Measurements from ENCODE around the gene AIMP2. TPM values are rescaled to one million over a fixed set of nuclear protein-coding genes. Genes with fewer than 3 reads are reported as not detected.
A peak's percentile ranks its signal among the peaks of the same experiment; 100 is the strongest.
"Not testable (repeated sequence)": the region's sequence is repeated elsewhere in the genome, so short reads cannot be mapped to it uniquely, and the experiment has no call there.

AIMP2 gene
- total RNA-seq, 2 experiments from 2014 or later = 39.3 to 41.7 TPM

DNA sequence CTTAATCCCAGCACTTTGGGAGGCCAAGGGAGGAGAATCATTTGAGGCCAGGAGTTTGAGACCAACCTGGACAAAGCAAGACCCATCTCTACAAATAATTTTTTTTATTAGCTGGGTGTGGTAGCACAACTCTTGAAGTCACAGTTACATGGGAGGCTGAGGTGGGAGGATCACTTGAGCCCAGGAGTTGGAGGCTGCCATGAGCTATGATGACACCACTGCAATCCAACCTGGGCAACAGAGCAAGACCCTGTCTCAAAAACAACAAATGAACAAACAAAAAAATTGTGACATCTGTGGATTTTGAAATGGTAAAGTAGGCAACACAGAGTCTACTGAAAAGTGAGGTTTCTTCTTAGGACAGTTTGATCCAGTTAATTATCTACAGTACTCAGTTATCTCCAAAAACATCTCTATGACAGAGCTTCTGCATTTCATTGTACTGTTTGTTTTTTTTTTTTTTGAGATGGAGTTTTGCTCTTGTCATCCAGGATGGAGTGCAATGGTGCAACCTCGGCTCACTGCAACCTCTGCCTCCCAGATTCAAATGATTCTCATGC is 18.8 kb downstream of the AIMP2 start:
- ATAC-seq = no peak
- no peaks in the 10 kb centered on the region for H3K9me3 Mint-ChIP-seq (ENCODE audit: insufficient read depth)
- ChIA-PET POLR2A (no interaction called here), CTCF (interaction anchor here (1.2 to 4.0 kb wide), 5 partner anchors 13 to 171 kb away, joined by 4 to 18 read pairs (median 5); no protein-coding TSS in a partner anchor)
- peaks cover 32% of the 10 kb centered on the region for H3K4me1 Mint-ChIP-seq (ENCODE audit: low read depth)
- H3K27me3 Mint-ChIP-seq (ENCODE audit: low read depth) = no peaks in the 10 kb centered on the region
- no peak overlapping the region for H3K4me3 Mint-ChIP-seq
- peaks cover 65% of the 10 kb centered on the region for H3K36me3 Mint-ChIP-seq (ENCODE audit: low read depth)
- no peak overlapping the region for H3K27ac Mint-ChIP-seq
- no peak for DNase-seq

DNA sequence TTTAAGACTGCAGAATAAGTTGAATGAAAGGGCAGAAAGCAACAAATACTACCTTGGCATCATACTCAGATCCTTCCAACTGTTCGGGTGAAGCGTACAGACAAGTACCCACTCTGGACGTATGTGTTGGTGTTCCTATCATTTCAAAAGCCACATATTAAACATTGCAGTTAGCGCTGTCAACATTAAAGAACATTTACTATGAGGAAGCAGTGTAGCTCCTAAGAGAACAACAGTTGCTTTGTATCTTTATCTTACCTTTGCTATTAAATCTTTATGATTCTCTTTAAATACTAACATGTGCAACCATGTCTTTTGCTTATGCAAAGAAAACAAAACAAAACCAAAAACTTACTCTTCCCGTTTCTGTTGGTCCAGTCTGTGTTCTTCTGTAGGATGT is 19.5 kb downstream of the AIMP2 start:
- Mint-ChIP-seq H3K4me3 (no peak overlapping the region), H3K27ac (peak overlapping the region; percentile 8), H3K4me1 (ENCODE audit: low read depth) (peaks cover 35% of the 10 kb centered on the region), H3K9me3 (ENCODE audit: insufficient read depth) (no peaks in the 10 kb centered on the region), H3K36me3 (ENCODE audit: low read depth) (peaks cover 62% of the 10 kb centered on the region), H3K27me3 (ENCODE audit: low read depth) (no peaks in the 10 kb centered on the region)
- ChIA-PET POLR2A (no interaction called here), CTCF (interaction anchor here (3.0 to 4.0 kb wide), 2 partner anchors 18 to 78 kb away, joined by 11 to 18 read pairs; no protein-coding TSS in a partner anchor)
- ATAC-seq (no peak), DNase-seq (no peak)

DNA sequence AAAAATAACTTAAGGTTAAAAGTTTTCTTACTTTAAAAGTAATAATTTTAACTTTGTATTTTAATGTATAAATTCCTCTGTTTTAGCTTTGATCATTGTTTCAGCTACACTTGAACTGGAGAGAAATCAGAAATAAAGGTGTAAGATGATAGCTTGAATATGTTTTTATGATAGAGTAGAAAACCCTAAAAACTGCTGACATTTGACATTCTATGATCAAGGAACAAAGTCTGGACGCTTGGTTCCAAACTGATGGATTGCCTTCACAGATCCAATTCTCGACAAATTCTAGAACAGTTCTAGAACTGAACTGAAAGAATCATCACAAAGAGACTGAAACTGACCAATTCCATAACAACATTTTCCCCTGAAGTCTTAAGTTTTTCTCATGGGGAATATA is 21.9 kb downstream of the AIMP2 start, which contains the start of gene ANKRD61:
Gene ANKRD61 (plus strand): TSS at position 389 of the 400 bp plus-strand sequence. CDS start 0 bp downstream, at position 389.
- H3K27ac Mint-ChIP-seq = peak within 1 kb of the TSS; percentile 25
- H3K27me3 Mint-ChIP-seq (ENCODE audit: low read depth) = no peaks in the 10 kb centered on the region
- CTCF ChIA-PET = no interaction called here
- H3K36me3 Mint-ChIP-seq (ENCODE audit: low read depth) = peaks cover 58% of the 10 kb centered on the region
- peaks cover 31% of the 10 kb centered on the region for H3K4me1 Mint-ChIP-seq (ENCODE audit: low read depth)
- POLR2A ChIA-PET = no interaction called here
- ATAC-seq = no peak
- H3K9me3 Mint-ChIP-seq (ENCODE audit: insufficient read depth) = no peaks in the 10 kb centered on the region
- no peak within 1 kb of the TSS for H3K4me3 Mint-ChIP-seq
- DNase-seq = no peak

DNA sequence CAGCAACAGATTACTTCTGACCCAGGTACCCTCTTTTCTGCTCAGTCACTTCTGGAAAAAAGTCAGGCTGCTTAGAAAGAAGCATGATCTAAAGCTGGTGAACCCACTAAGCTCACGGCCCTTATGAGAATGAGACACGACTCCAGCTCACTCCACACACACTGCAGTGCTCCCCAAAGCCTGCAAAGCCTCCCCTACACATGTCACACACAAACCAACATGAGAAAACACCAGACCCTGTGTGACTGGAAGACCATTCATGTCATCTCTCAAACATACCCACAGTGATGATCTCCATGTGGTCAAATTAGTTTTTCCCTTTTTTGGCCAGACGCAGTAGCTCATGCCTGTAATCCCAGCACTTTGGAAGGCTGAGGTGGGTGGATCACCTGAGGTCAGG is 22.5 kb downstream of the AIMP2 start:
- Mint-ChIP-seq H3K4me1 (ENCODE audit: low read depth) (peaks cover 25% of the 10 kb centered on the region), H3K4me3 (no peak overlapping the region), H3K36me3 (ENCODE audit: low read depth) (peaks cover 59% of the 10 kb centered on the region), H3K27ac (peak overlapping the region; percentile 14), H3K9me3 (ENCODE audit: insufficient read depth) (no peaks in the 10 kb centered on the region), H3K27me3 (ENCODE audit: low read depth) (no peaks in the 10 kb centered on the region)
- POLR2A ChIA-PET = no interaction called here
- CTCF ChIA-PET = interaction anchor here (1.2 to 1.3 kb wide), 2 partner anchors 23 to 25 kb away, joined by 3 read pairs; partner anchors contain the start of genes AIMP2 and PMS2
- ATAC-seq = no peak
- no peak for DNase-seq

DNA sequence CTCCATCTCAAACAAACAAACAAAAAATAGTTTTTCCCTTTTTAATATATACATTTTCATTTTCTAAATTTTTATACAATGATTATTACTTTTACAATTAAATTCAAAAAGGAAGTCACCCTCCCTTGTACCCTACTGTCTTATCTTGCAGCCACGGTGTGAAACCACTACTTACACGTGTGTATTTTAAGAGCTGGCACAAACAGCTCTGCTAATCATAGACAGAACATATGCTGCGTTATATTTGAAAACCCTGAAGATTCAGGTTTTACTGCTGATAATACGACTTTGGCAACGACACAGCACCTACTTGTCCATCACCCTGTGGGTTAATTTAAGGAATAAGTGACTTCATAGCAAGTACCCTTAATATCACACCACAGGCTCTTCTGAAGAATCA is 23.1 kb downstream of the AIMP2 start:
- H3K27ac Mint-ChIP-seq = no peak overlapping the region
- no peaks in the 10 kb centered on the region for H3K27me3 Mint-ChIP-seq (ENCODE audit: low read depth)
- ChIA-PET CTCF (interaction anchor here (1.2 to 1.3 kb wide), 2 partner anchors 23 to 25 kb away, joined by 3 read pairs; partner anchors contain the start of genes AIMP2 and PMS2), POLR2A (no interaction called here)
- H3K4me1 Mint-ChIP-seq (ENCODE audit: low read depth) = peaks cover 19% of the 10 kb centered on the region
- no peaks in the 10 kb centered on the region for H3K9me3 Mint-ChIP-seq (ENCODE audit: insufficient read depth)
- H3K4me3 Mint-ChIP-seq = no peak overlapping the region
- peaks cover 57% of the 10 kb centered on the region for H3K36me3 Mint-ChIP-seq (ENCODE audit: low read depth)
- ATAC-seq = no peak
- DNase-seq = no peak

DNA sequence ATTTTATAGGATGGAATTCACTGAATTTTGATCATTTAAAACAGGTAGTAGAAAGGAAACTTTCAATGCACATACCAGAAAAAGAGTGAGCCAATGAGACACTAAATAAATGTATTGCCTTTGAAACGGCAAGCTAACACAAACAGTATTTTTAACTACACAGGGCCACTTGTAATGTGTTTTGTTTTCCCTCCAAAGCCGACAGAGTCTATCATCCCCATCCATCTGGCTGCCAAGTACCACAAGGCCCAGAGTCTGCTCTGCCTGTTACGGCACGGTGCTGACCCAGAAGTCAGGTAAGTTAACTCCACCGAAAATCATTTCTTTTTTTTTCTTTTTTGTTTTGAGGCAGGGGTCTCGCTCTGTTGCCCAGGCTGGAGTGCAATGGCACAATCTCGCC is 23.6 kb downstream of the AIMP2 start:
- Mint-ChIP-seq H3K27me3 (ENCODE audit: low read depth) (no peaks in the 10 kb centered on the region), H3K9me3 (ENCODE audit: insufficient read depth) (no peaks in the 10 kb centered on the region), H3K4me1 (ENCODE audit: low read depth) (peaks cover 17% of the 10 kb centered on the region), H3K4me3 (no peak overlapping the region), H3K27ac (no peak overlapping the region), H3K36me3 (ENCODE audit: low read depth) (peaks cover 54% of the 10 kb centered on the region)
- POLR2A ChIA-PET = no interaction called here
- DNase-seq = no peak
- no peak for ATAC-seq
- CTCF ChIA-PET = interaction anchor here (0.6 to 1.3 kb wide), 3 partner anchors 24 to 65 kb away, joined by 3 read pairs; partner anchors contain the start of genes AIMP2 and PMS2

DNA sequence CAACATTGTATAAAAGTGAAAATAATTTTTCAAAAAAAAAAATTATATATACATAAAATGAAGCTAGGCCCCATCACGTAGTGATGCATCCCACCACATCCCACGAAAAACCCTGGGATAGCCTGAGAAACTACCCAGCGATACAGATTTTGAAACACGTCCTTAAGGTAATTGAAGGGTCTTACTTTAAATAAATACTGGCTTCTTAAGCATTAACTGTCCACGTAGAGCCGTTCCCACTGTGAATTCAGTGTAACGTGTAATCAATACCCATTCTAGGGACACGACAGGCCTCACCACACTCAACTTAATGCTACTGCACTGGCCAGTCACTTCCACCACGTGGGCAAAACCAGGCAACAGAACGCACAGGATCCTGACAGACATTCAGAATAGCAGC is 26.1 kb downstream of the AIMP2 start:
- CTCF ChIA-PET = interaction anchor here (0.8 kb wide), 1 partner anchor 22 kb away, joined by 3 read pairs; no protein-coding TSS in a partner anchor
- Mint-ChIP-seq H3K36me3 (ENCODE audit: low read depth) (peaks cover 49% of the 10 kb centered on the region), H3K9me3 (ENCODE audit: insufficient read depth) (no peaks in the 10 kb centered on the region), H3K4me3 (no peak overlapping the region), H3K4me1 (ENCODE audit: low read depth) (peaks cover 10% of the 10 kb centered on the region), H3K27me3 (ENCODE audit: low read depth) (no peaks in the 10 kb centered on the region), H3K27ac (no peak overlapping the region)
- ATAC-seq (no peak), DNase-seq (no peak)
- POLR2A ChIA-PET = no interaction called here

DNA sequence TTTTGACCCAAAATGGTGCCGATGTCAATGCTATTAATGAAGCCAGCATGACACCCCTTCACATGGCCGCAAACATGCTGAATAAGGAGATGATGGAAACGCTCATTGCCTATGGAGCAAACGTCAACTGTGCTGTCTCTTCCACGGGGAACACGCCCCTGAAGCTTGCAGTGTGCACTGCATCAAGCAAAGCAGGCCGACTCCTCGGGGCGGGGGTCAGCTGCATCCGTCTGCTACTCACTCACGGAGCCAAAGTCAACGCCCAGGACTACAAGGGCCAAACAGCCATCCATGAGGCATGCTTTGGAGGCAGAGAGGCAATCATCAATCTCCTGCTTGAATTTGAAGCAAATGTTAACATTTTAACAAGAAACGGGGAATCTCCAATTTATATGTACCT is 26.6 kb downstream of the AIMP2 start:
- no peak overlapping the region for H3K4me3 Mint-ChIP-seq
- H3K4me1 Mint-ChIP-seq (ENCODE audit: low read depth) = peaks cover 10% of the 10 kb centered on the region
- no peaks in the 10 kb centered on the region for H3K27me3 Mint-ChIP-seq (ENCODE audit: low read depth)
- POLR2A ChIA-PET = no interaction called here
- H3K9me3 Mint-ChIP-seq (ENCODE audit: insufficient read depth) = no peaks in the 10 kb centered on the region
- CTCF ChIA-PET = no interaction called here
- ATAC-seq (no peak), DNase-seq (no peak)
- H3K36me3 Mint-ChIP-seq (ENCODE audit: low read depth) = peaks cover 54% of the 10 kb centered on the region
- no peak overlapping the region for H3K27ac Mint-ChIP-seq

DNA sequence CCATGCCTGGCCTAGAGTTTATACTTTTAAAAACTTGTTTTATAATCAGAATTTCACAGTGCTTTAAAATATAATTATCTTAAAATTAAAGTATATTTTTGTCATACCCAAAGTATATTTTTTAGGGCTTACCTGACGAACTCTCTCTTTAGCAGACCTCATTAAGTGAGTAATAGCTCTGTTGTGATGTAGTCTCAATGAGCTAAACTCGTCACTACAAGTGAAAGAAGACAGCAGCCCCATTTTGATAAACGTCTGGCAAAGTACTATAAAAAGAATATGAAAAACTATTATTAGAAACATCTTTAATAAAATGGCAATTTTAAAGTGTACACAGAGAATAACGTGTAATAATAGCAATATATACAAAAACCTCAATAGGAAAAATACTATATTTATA is 40.7 kb downstream of the AIMP2 start:
- Mint-ChIP-seq H3K4me1 (ENCODE audit: low read depth) (peaks cover 1% of the 10 kb centered on the region), H3K36me3 (ENCODE audit: low read depth) (peaks cover 34% of the 10 kb centered on the region), H3K4me3 (no peak overlapping the region), H3K27me3 (ENCODE audit: low read depth) (no peaks in the 10 kb centered on the region), H3K9me3 (ENCODE audit: insufficient read depth) (no peaks in the 10 kb centered on the region), H3K27ac (no peak overlapping the region)
- ChIA-PET POLR2A (no interaction called here), CTCF (no interaction called here)
- no peak for DNase-seq
- ATAC-seq = no peak

DNA sequence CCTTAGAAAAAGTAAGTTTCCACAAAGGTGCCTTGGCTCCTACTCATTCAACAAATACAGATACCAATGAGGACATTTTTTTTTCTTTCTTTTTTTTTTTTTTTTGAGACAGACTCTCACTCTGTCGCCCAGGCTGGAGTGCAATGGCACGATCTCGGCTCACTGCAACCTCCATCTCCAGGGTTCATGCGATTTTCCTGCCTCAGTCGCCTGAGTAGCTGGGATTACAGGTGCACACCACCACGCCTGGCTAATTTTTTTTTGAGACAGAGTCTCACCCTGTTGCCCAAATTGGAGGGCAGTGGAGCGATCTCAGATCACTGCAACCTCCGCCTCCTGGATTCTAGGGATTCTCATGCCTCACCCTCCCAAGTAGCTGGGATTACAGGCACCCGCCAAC is 42.1 kb downstream of the AIMP2 start:
- H3K9me3 Mint-ChIP-seq (ENCODE audit: insufficient read depth); CTCF ChIA-PET; DNase-seq; H3K27ac Mint-ChIP-seq; ATAC-seq; H3K27me3 Mint-ChIP-seq (ENCODE audit: low read depth); POLR2A ChIA-PET; H3K4me3 Mint-ChIP-seq; H3K4me1 Mint-ChIP-seq (ENCODE audit: low read depth): not testable (repeated sequence)
- H3K36me3 Mint-ChIP-seq (ENCODE audit: low read depth) = peaks cover 32% of the 10 kb centered on the region

DNA sequence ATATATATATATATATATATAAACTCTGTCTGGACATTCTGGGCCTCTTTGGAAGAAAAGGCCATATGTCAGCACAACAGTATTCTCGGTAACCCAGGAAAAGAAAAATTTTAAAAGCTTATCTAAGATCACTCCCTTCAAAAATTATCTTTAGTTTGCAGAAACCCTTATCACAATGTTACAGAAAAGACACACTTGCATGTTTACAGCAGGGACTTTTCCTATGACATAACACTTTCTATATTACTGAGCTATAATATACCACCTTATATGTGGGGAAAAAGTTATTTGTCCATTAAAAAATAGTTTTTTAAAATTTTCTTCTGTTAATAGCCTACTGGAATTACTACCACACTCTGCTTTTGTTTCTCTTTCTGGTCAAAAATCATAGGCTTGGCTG is 47.5 kb downstream of the AIMP2 start:
- no peak for ATAC-seq
- Mint-ChIP-seq H3K36me3 (ENCODE audit: low read depth) (peaks cover 25% of the 10 kb centered on the region), H3K4me1 (ENCODE audit: low read depth) (peaks cover 26% of the 10 kb centered on the region), H3K9me3 (ENCODE audit: insufficient read depth) (no peaks in the 10 kb centered on the region), H3K4me3 (no peak overlapping the region), H3K27ac (no peak overlapping the region), H3K27me3 (ENCODE audit: low read depth) (no peaks in the 10 kb centered on the region)
- POLR2A ChIA-PET = interaction anchor here (0.6 to 1.0 kb wide), 2 partner anchors 9 to 294 kb away, joined by 3 to 5 read pairs; no protein-coding TSS in a partner anchor
- no peak for DNase-seq
- CTCF ChIA-PET = interaction anchor here (0.8 to 1.0 kb wide), 2 partner anchors 22 to 25 kb away, joined by 3 read pairs; no protein-coding TSS in a partner anchor

DNA sequence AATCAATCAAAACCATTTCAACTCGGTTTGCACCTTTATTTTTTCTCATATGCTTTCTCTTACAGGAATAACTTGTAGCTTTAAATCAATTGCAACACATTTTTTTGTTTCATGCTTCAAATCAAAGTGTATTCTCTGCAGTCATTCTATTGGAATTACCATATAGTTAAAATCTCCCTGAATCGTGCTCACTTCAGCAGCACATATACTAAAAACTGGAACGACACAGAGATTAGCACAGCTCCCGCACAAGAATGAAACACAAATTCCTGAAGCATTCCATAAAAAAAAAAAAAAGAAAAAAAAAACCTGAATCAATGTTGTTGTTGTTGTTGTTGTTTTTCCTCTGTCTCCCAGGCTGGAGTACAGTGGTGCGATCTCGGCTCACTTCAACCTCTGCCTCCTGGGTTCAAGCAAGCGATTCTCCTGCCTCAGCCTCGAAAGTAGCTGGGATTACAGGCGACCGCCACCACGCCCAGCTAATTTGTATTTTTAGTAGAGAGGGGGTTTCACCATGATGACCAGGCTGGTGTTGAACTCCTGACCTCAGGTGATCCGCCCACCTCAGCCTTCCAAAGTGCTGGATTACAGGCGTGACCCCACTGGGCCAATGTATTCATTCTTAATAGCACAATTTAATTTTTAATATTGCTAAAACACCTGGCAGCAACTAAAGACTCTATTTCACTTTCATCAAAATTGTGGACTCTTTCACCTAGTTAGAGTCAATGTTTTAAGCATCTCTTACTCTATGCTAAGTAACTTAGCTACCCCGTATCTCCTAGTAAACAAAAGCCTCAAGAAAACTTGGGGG is 48.5 kb downstream of the AIMP2 start:
- ChIA-PET CTCF (interaction anchor here (0.8 to 1.0 kb wide), 2 partner anchors 23 to 26 kb away, joined by 3 read pairs; no protein-coding TSS in a partner anchor), POLR2A (interaction anchor here (0.6 to 1.0 kb wide), 6 partner anchors 9 to 671 kb away, joined by 3 to 7 read pairs (median 3); no protein-coding TSS in a partner anchor)
- Mint-ChIP-seq H3K36me3 (ENCODE audit: low read depth) (peaks cover 22% of the 10 kb centered on the region), H3K4me3 (peak overlapping the region; percentile 95), H3K4me1 (ENCODE audit: low read depth) (peaks cover 26% of the 10 kb centered on the region), H3K27ac (peak overlapping the region; percentile 52), H3K9me3 (ENCODE audit: insufficient read depth) (no peaks in the 10 kb centered on the region), H3K27me3 (ENCODE audit: low read depth) (no peaks in the 10 kb centered on the region)
- ATAC-seq (no peak), DNase-seq (no peak)
